ENCODE measurements around the gene PITPNC1. TPM values are rescaled to one million over a fixed set of nuclear protein-coding genes. Genes with fewer than 3 reads are reported as not detected.

PITPNC1 gene
- total RNA-seq, 1 experiment from 2014 or later, result 37.5 TPM

DNA sequence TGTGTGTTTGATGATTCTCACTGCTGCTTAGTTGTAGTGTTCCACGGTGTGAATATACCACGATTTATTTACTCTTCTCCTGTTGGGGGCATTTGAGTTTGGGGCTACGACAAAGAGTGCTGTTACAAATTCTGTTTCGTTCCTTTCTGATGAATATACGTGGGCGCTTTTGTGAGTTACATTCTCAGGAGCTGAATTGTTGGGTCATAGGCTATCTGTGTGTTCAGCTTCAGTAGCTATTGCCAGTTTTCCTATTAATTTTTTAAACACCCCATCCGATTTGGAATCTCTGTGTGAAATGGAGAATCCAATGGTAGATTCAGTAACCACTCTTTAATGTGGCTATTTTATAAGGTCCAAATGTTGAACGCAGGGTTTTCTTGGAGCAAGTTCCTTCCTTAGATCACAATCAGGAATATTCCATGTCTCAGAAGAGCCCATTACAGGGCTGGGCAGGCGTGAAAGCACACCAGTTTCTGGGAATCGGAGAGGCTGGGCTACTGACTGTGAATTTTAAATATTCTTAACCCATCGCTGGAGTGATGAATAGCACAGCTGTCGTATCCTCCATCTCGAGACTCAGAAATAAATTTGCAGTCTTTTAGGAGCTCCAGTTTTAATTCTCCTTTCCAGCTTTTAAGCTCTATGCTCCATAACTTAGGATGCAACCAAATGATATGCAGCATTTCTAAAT, 115.9 kb downstream of the PITPNC1 start:
- Histone ChIP-seq H3K23me2 (ENCODE audit: insufficient read length, low read depth, low read length, poor library complexity, severe bottlenecking) (no peaks in the 10 kb centered on the region), H4K5ac (ENCODE audit: insufficient read length, low read depth, low read length) (no peak overlapping the region)
- no CpG with 5 or more reads among the region's 13 CpGs for WGBS (ENCODE audit: extremely low coverage, insufficient read length, low lambda C conversion rate)

More for the DNA sequence above, 115.9 kb downstream of the PITPNC1 start:
- no peaks in the 10 kb centered on the region for H3K79me1 ChIP-seq (ENCODE audit: insufficient read depth, low read depth, low read length, poor library complexity, severe bottlenecking)
- peaks cover 8% of the 10 kb centered on the region; the same call in 1 of the 2 replicates for H3K4me1 ChIP-seq (ENCODE audit: insufficient read depth, low read length)
- H3K9me3 ChIP-seq (ENCODE audit: control insufficient read depth, low read depth, low read length), result no peaks in the 10 kb centered on the region
- no peak overlapping the region for H2BK12ac ChIP-seq (ENCODE audit: insufficient read length, low read depth, low read length)
- peaks cover 4 to 11% (median 8%) of the 10 kb centered on the region in 3 experiments for H3K36me3 Mint-ChIP-seq (ENCODE audit: insufficient read depth in 1 of 3, low read depth in 3 of 3)
- no peak overlapping the region for H2BK5ac ChIP-seq (ENCODE audit: insufficient read length, low read length)
- H2BK15ac ChIP-seq (ENCODE audit: low read depth, low read length), result no peak overlapping the region
- H3K4me2 ChIP-seq (ENCODE audit: insufficient read depth, insufficient read length, low read length), result no peak overlapping the region
- peaks cover 3 to 4% of the 10 kb centered on the region in 2 experiments; a peak in 2 of 5 replicates for H3K9me3 Mint-ChIP-seq
- H2AFZ ChIP-seq (ENCODE audit: low read length), result no peak overlapping the region
- H2BK20ac ChIP-seq (ENCODE audit: low read depth, low read length, poor library complexity, severe bottlenecking), result no peak overlapping the region
- H3K27ac Mint-ChIP-seq, result peak overlapping the region in 1 of 3 experiments; percentile 71; a peak in 3 of 7 replicates
- no peak overlapping the region for H3K14ac ChIP-seq (ENCODE audit: insufficient read depth, low read length)
- H3K4ac ChIP-seq (ENCODE audit: low read depth, low read length), result no peak overlapping the region
- H3K27me3 Mint-ChIP-seq (ENCODE audit: low read depth), result no peaks in the 10 kb centered on the region
- no peak overlapping the region for H3K18ac ChIP-seq (ENCODE audit: insufficient read length, low read depth, low read length)
- DNase-seq, result peak; percentile 17
- H3K27ac ChIP-seq (ENCODE audit: insufficient read length, low read depth, low read length), result no peak overlapping the region
- H3K23ac ChIP-seq (ENCODE audit: insufficient read length, low read depth, low read length), result no peak overlapping the region
- H3T11ph ChIP-seq (ENCODE audit: low read length), result no peak overlapping the region
- H3K27me3 ChIP-seq (ENCODE audit: insufficient read depth, low read length), result no peaks in the 10 kb centered on the region
- no peak overlapping the region for H2BK120ac ChIP-seq (ENCODE audit: low read depth, low read length, poor library complexity, severe bottlenecking)
- H2AK5ac ChIP-seq (ENCODE audit: insufficient read length, low read length), result no peak overlapping the region
- H4K91ac ChIP-seq (ENCODE audit: insufficient read length, low read depth, low read length), result no peak overlapping the region
- H4K8ac ChIP-seq (replicated peaks; ENCODE audit: insufficient read length, low read depth, low read length), result no peak overlapping the region
- peaks cover 10% of the 10 kb centered on the region; the same call in 1 of the 2 replicates for H3K79me2 ChIP-seq (ENCODE audit: insufficient read depth, low read length)
- no peak for TF ChIP-seq CTCF (conservative IDR thresholded peaks at IDR 0.05)
- no peak overlapping the region for H3K4me3 Mint-ChIP-seq
- no peak overlapping the region for H3K56ac ChIP-seq (ENCODE audit: insufficient read length, low read depth, low read length)
- peaks cover 34 to 47% of the 10 kb centered on the region in 2 experiments for H3K4me1 Mint-ChIP-seq
- H3K9ac ChIP-seq (ENCODE audit: extremely low read depth, insufficient read length, low read length), result no peak overlapping the region
- no peaks in the 10 kb centered on the region for H4K20me1 ChIP-seq (ENCODE audit: control insufficient read depth, insufficient read depth, insufficient read length)

Data from H9 (cell line).